Ovary (tissue), 1 donor: ENCODE data around the gene SPI1.

Experiments
- EP300 ChIP-seq: sonication (generic); formaldehyde crosslinking; IDR thresholded peaks from one replicate; pipeline ENCODE4 v1.6.1; 2017; ENCODE audit warnings: antibody characterized with exemption
- POLR2A ChIP-seq: fragments of 450-650 bp; IDR thresholded peaks from one replicate; pipeline ENCODE4 v1.6.1; 2017; ENCODE audit warnings: antibody characterized with exemption, mild to moderate bottlenecking, moderate library complexity

- TF ChIP-seq POLR2A (no peak), EP300 (no peak)
Observed at GRCh38 chr11:47372422-47372821, 5.9 kb downstream of the SPI1 start.
